H1 (cell line): ENCODE results near the gene CCDC28B. TPM values are rescaled to one million over a fixed set of nuclear protein-coding genes. Genes with fewer than 3 reads are reported as not detected.

Experiments used
- CTCF ChIA-PET: fragments of 300-600 bp; sonication (Branson Sonifier 250); formaldehyde crosslinking; loops from one replicate; lab custom pipeline; 2021; ENCODE audit not compliant: partially characterized antibody; lab: Charles Lee
- POLR2A ChIA-PET: fragments of 300-600 bp; sonication (Branson Sonifier 250); formaldehyde crosslinking; loops from one replicate; lab custom pipeline; 2021; ENCODE audit warnings: inconsistent platforms; ENCODE audit not compliant: partially characterized antibody; lab: Charles Lee
- DNase-seq, 2 experiments: peaks; one replicate each; pipeline versions ENCODE4 v3.0.0 to v3.0.0-alpha.2; 2010 to 2022; ENCODE audit warnings: low spot score in 2 of 2, low read depth in 1 of 2, mixed read lengths in 1 of 2
- FAIRE-seq: peaks from 2 replicates; lab custom pipeline; 2011; peaks lifted over from hg19 to GRCh38; lab: Jason Lieb, UNC
- H2AFZ ChIP-seq: 2 replicates; pipeline ENCODE4 v1.8.1; 2012; ENCODE audit warnings: low read length, inconsistent platforms
- H2AK5ac ChIP-seq: 2 replicates; pipeline ENCODE4 v1.6.1; 2013; ENCODE audit warnings: low read depth, low read length
- H2BK120ac ChIP-seq: replicated peaks from 2 replicates; pipeline ENCODE3; 2013; ENCODE audit warnings: low read depth, low read length, inconsistent platforms
- H2BK12ac ChIP-seq: 2 replicates; pipeline ENCODE4 v1.6.1; 2013; ENCODE audit warnings: low read depth, low read length
- H2BK15ac ChIP-seq: 2 replicates; pipeline ENCODE4 v1.6.1; 2013; ENCODE audit warnings: low read length
- H2BK20ac ChIP-seq: 2 replicates; pipeline ENCODE4 v1.6.1; 2013; ENCODE audit warnings: low read length
- H2BK5ac ChIP-seq: 2 replicates; pipeline ENCODE4 v1.6.1; 2013; ENCODE audit warnings: low read depth, low read length
- H3K14ac ChIP-seq: 2 replicates; pipeline ENCODE4 v1.6.1; 2013; ENCODE audit warnings: inconsistent platforms; ENCODE audit not compliant: insufficient read length
- H3K18ac ChIP-seq: 2 replicates; pipeline ENCODE4 v1.6.1; 2013; ENCODE audit warnings: low read length; ENCODE audit errors: extremely low read depth
- H3K23ac ChIP-seq: 2 replicates; pipeline ENCODE4 v1.6.1; 2013; ENCODE audit warnings: inconsistent platforms; ENCODE audit not compliant: insufficient read length
- H3K23me2 ChIP-seq: 2 replicates; pipeline ENCODE4 v1.6.1; 2013; ENCODE audit warnings: low read depth, low read length
- H3K27ac ChIP-seq: 2 replicates; pipeline ENCODE4 v1.6.1; 2011; ENCODE audit warnings: low read depth, low read length, inconsistent platforms
- H3K27me3 ChIP-seq, 4 experiments: replicated peaks in 1 of 4; 1 replicate in 1 of 4; 2 replicates in 3 of 4; pipeline versions ENCODE4 v1.6.1 to v1.8.1; 2011 to 2013; ENCODE audit warnings: low read length in 3 of 4, mild to moderate bottlenecking in 3 of 4, inconsistent platforms in 2 of 4, mixed read lengths in 2 of 4, moderate library complexity in 1 of 4; ENCODE audit not compliant: control insufficient read depth in 3 of 4, insufficient read depth in 3 of 4; ENCODE audit errors: extremely low read depth in 1 of 4
- H3K36me3 ChIP-seq, 4 experiments: 2 replicates each; pipeline versions ENCODE4 v1.6.1 to v1.8.1; 2011 to 2013; ENCODE audit warnings: mild to moderate bottlenecking in 4 of 4, low read length in 3 of 4, moderate library complexity in 2 of 4, control low read depth in 1 of 4, inconsistent platforms in 1 of 4; ENCODE audit not compliant: insufficient read depth in 4 of 4, control insufficient read depth in 2 of 4
- H3K4ac ChIP-seq: replicated peaks from 2 replicates; pipeline ENCODE3; 2013; ENCODE audit warnings: low read length, low read depth, mixed read lengths, inconsistent platforms; ENCODE audit not compliant: insufficient read length
- H3K4me1 ChIP-seq, 4 experiments: replicated peaks in 1 of 4; 1 replicate in 1 of 4; 2 replicates in 3 of 4; pipeline versions ENCODE4 v1.6.1 to v1.8.1; 2011 to 2013; ENCODE audit warnings: low read length in 3 of 4, inconsistent platforms in 2 of 4, mixed read lengths in 1 of 4; ENCODE audit not compliant: insufficient read depth in 4 of 4, control insufficient read depth in 3 of 4
- H3K4me2 ChIP-seq, 2 experiments: 2 replicates each; pipeline versions ENCODE4 v1.6.1 to v1.8.1; 2011 to 2013; ENCODE audit warnings: low read depth in 2 of 2, low read length in 2 of 2, control low read depth in 1 of 2, inconsistent platforms in 1 of 2, mild to moderate bottlenecking in 1 of 2; ENCODE audit not compliant: insufficient read depth in 1 of 2
- H3K4me3 ChIP-seq, 4 experiments: fragments of 200-600, 300-600 bp in 1 of 4; sonication (generic), shearing (Covaris generic), sonication (Bioruptor Twin) in 1 of 4; 2 replicates each; pipeline versions ENCODE4 v1.5.1 to v1.8.1; 2011 to 2016; ENCODE audit warnings: low read length in 4 of 4, low read depth in 3 of 4, control low read depth in 2 of 4, inconsistent platforms in 2 of 4, mild to moderate bottlenecking in 2 of 4, mixed read lengths in 1 of 4, moderate library complexity in 1 of 4; ENCODE audit not compliant: insufficient read depth in 2 of 4; ENCODE audit errors: extremely low read depth in 1 of 4
- H3K56ac ChIP-seq: replicated peaks from 2 replicates; pipeline ENCODE3; 2013; ENCODE audit warnings: low read depth, mild to moderate bottlenecking, mixed read lengths, low read length, inconsistent platforms; ENCODE audit not compliant: insufficient read length
- H3K79me1 ChIP-seq: 2 replicates; pipeline ENCODE4 v1.6.1; 2013; ENCODE audit warnings: low read depth, low read length, control low read depth
- H3K79me2 ChIP-seq, 2 experiments: 2 replicates each; pipeline versions ENCODE4 v1.6.1 to v1.8.1; 2012 to 2013; ENCODE audit warnings: low read length in 2 of 2, mild to moderate bottlenecking in 2 of 2, inconsistent platforms in 1 of 2; ENCODE audit not compliant: insufficient read depth in 2 of 2, control insufficient read depth in 1 of 2
- H3K9ac ChIP-seq, 4 experiments: replicated peaks in 1 of 4; 1 replicate in 1 of 4; 2 replicates in 3 of 4; pipeline versions ENCODE4 v1.6.1 to v1.8.1; 2011 to 2013; ENCODE audit warnings: low read depth in 3 of 4, low read length in 3 of 4, control low read depth in 2 of 4, mild to moderate bottlenecking in 2 of 4, moderate library complexity in 2 of 4, inconsistent platforms in 1 of 4; ENCODE audit errors: extremely low read depth in 1 of 4
- H3K9me3 ChIP-seq, 2 experiments: 2 replicates each; pipeline versions ENCODE4 v1.6.1 to v1.8.1; 2012 to 2013; ENCODE audit warnings: mild to moderate bottlenecking in 2 of 2, moderate library complexity in 2 of 2, control low read depth in 1 of 2, inconsistent platforms in 1 of 2, low read depth in 1 of 2, low read length in 1 of 2, mixed read lengths in 1 of 2; ENCODE audit not compliant: insufficient read depth in 2 of 2
- H4K20me1 ChIP-seq, 2 experiments: replicated peaks in 1 of 2; 2 replicates each; pipeline versions ENCODE3 to v1.8.1; 2011 to 2013; ENCODE audit warnings: inconsistent platforms in 2 of 2, low read length in 2 of 2, mild to moderate bottlenecking in 1 of 2; ENCODE audit not compliant: insufficient read depth in 2 of 2, control insufficient read depth in 1 of 2
- H4K5ac ChIP-seq: 2 replicates; pipeline ENCODE4 v1.6.1; 2013; ENCODE audit warnings: low read length, low read depth, mixed read lengths, inconsistent platforms; ENCODE audit not compliant: insufficient read length
- H4K8ac ChIP-seq: 2 replicates; pipeline ENCODE4 v1.8.0; 2013; ENCODE audit warnings: mild to moderate bottlenecking, moderate library complexity, low read length, inconsistent platforms; ENCODE audit not compliant: insufficient read depth; ENCODE audit errors: extremely low read depth
- H4K91ac ChIP-seq: replicated peaks from 2 replicates; pipeline ENCODE3; 2013; ENCODE audit warnings: low read length, mixed read lengths, inconsistent platforms; ENCODE audit not compliant: insufficient read length
- BCL11A ChIP-seq, 2 experiments: IDR thresholded peaks; one replicate each; pipeline ENCODE4 v1.6.1; 2011; ENCODE audit warnings: low read depth in 2 of 2, low read length in 2 of 2, mild to moderate bottlenecking in 2 of 2
- CEBPB ChIP-seq: IDR thresholded peaks from 2 replicates; pipeline ENCODE4 v1.6.1; 2012; ENCODE audit warnings: low read depth, low read length
- CHD2 ChIP-seq: IDR thresholded peaks from 2 replicates; pipeline ENCODE4 v1.6.1; 2012; ENCODE audit warnings: low read length, improper control_type of control experiment
- EZH2 ChIP-seq: fragments of 200-600 bp; sonication (generic); IDR thresholded peaks from 2 replicates; pipeline ENCODE4 v1.7.1; 2012; ENCODE audit warnings: low read depth, mild to moderate bottlenecking, moderate library complexity, low read length, inconsistent platforms; ENCODE audit not compliant: severe bottlenecking
- GTF2F1 ChIP-seq: IDR thresholded peaks from 2 replicates; pipeline ENCODE4 v1.6.1; 2012; ENCODE audit warnings: low read depth, low read length, improper control_type of control experiment, borderline replicate concordance
- KDM4A ChIP-seq: IDR thresholded peaks from one replicate; pipeline ENCODE4 v1.7.1; 2012; ENCODE audit warnings: low read depth, mild to moderate bottlenecking, moderate library complexity, low read length, inconsistent platforms; ENCODE audit not compliant: severe bottlenecking
- MAFK ChIP-seq: IDR thresholded peaks from 2 replicates; pipeline ENCODE4 v1.6.1; 2012; ENCODE audit warnings: low read depth, mild to moderate bottlenecking, improper control_type of control experiment, low read length
- NRF1 ChIP-seq: IDR thresholded peaks from 2 replicates; pipeline ENCODE4 v1.6.1; 2011; ENCODE audit warnings: mild to moderate bottlenecking, low read depth, low read length, improper control_type of control experiment
- RBBP5 ChIP-seq: IDR thresholded peaks from 2 replicates; pipeline ENCODE4 v1.7.1; 2012; ENCODE audit warnings: low read depth, mild to moderate bottlenecking, inconsistent platforms, low read length, moderate library complexity, borderline replicate concordance
- SP1 ChIP-seq: IDR thresholded peaks from 2 replicates; pipeline ENCODE4 v1.6.1; 2011; ENCODE audit warnings: low read depth, low read length
- SP4 ChIP-seq: IDR thresholded peaks from 2 replicates; pipeline ENCODE4 v1.6.1; 2012; ENCODE audit warnings: low read length, inconsistent platforms
- SRF ChIP-seq: IDR thresholded peaks from 2 replicates; pipeline ENCODE4 v1.6.1; 2011; ENCODE audit warnings: mild to moderate bottlenecking, low read depth, low read length, moderate library complexity
- TAF1 ChIP-seq: IDR thresholded peaks from 2 replicates; pipeline ENCODE4 v1.6.1; 2011; ENCODE audit warnings: mild to moderate bottlenecking, low read depth, low read length
- TBP ChIP-seq: IDR thresholded peaks from 2 replicates; pipeline ENCODE4 v1.6.1; 2011; ENCODE audit warnings: low read depth, low read length, improper control_type of control experiment
- WGBS, 2 experiments: shearing (Covaris generic) in 1 of 2; methylation state at CpG; one replicate each; pipeline versions ENCODE4 v1.1.6 to v1.1.7; 2013 to 2015; ENCODE audit warnings: low lambda C conversion rate in 2 of 2, mixed read lengths in 2 of 2, inconsistent platforms in 1 of 2, low coverage in 1 of 2, missing lambda C conversion rate in 1 of 2; ENCODE audit not compliant: insufficient replicate concordance in 2 of 2, insufficient coverage in 1 of 2, insufficient read length in 1 of 2; ENCODE audit errors: extremely low coverage in 1 of 2, missing lambda C conversion rate in 1 of 2; 5-methylcytosine and 5-hydroxymethylcytosine counted together
- polyA plus RNA-seq, 7 experiments: library from polyadenylated mRNA; depleted of rRNA in 3 of 7; stranded (reverse) in 5 of 7; unstranded in 2 of 7; fragments of >200 nt in 5 of 7; fragments of 200-250 nt in 2 of 7; gene quantifications; 1 replicate in 5 of 7; 2 replicates in 1 of 7; 4 replicates in 1 of 7; pipeline versions ENCODE4 v1.2.1 to v1.2.3, GENCODE V29; 2011 to 2013; ENCODE audit warnings: missing spikeins in 2 of 7, mixed read lengths in 2 of 7
- total RNA-seq: library from RNA; stranded (reverse); fragmentation: NEBNext Ultra II Directional; extraction: Animal tissue kit (Norgen Biotek cat#: 25700); gene quantifications from 2 replicates; pipeline ENCODE4 v1.2.1, GENCODE V29; 2021

Gene CCDC28B
- total and polyA plus RNA-seq, 2 of the 8 experiments (the other 6 are each of a cell fraction or from before 2014, with no cell fraction given), result 16.7 to 17.1 TPM

DNA sequence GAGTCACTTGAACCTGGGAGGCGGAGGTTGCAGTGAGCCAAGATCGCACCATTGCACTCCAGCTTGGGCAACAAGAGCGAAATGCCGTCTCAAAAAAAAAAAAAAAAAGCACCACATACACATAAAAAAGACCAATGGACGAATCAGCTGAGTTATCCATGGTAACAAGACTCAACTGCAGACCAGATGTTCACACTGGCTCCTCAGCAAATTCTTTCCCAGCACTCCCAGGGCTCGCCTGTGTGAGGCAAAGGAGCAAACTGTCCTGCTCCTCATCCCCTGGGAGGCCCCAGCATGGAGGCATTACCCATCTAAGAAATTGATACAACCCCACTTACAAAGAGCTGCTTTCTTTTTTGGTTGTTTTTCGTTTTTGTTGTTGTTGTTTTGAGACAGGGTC is 18.6 kb downstream of the CCDC28B start:
- H3K14ac ChIP-seq, result no peak overlapping the region
- DNase-seq (no peak), FAIRE-seq (no peak)
- no peak overlapping the region for H2AFZ ChIP-seq
- H2BK20ac ChIP-seq, result no peak overlapping the region
- no peak overlapping the region for H2BK12ac ChIP-seq
- ChIA-PET POLR2A (interaction anchor here (1.0 to 8.0 kb wide), 6 partner anchors 9 to 39 kb away, joined by 3 to 52 read pairs (median 4); partner anchors contain the start of genes DCDC2B and IQCC), CTCF (interaction anchor here (1.1 to 2.3 kb wide), 3 partner anchors 12 to 98 kb away, joined by 3 to 7 read pairs (median 3); no protein-coding TSS in a partner anchor)
- H4K5ac ChIP-seq, result no peak overlapping the region
- H3K23ac ChIP-seq, result no peak overlapping the region
- no peaks in the 10 kb centered on the region for H3K9me3 ChIP-seq
- no peak overlapping the region for H3K18ac ChIP-seq
- H2BK15ac ChIP-seq, result no peak overlapping the region
- WGBS, 2 experiments, result 87% methylated on average over 5 of the region's 7 CpGs; no CpG with 5 or more reads in 1 of the 2 experiments
- no peaks in the 10 kb centered on the region; the same call in 1 of the 2 replicates for H3K79me1 ChIP-seq
- H3K23me2 ChIP-seq, result peaks cover 8% of the 10 kb centered on the region; the same call in 1 of the 2 replicates
- H3K9ac ChIP-seq, result no peak overlapping the region
- H2BK120ac ChIP-seq, result no peak overlapping the region
- no peak overlapping the region for H2AK5ac ChIP-seq
- no peak overlapping the region for H3K27ac ChIP-seq
- no peak overlapping the region for H2BK5ac ChIP-seq
- peaks cover 0 to 7% (median 2%) of the 10 kb centered on the region in 4 experiments; a peak in 3 of 7 replicates for H3K4me1 ChIP-seq
- no peak overlapping the region for H4K91ac ChIP-seq
- H3K4me3 ChIP-seq, result no peak overlapping the region
- no peak overlapping the region for H3K4ac ChIP-seq
- no peaks in the 10 kb centered on the region for H3K27me3 ChIP-seq
- TF ChIP-seq GTF2F1 (no peak), CHD2 (no peak), MAFK (no peak), KDM4A (no peak), RBBP5 (no peak), SP4 (no peak), NRF1 (no peak), EZH2 (no peak), CEBPB (no peak), SRF (no peak), TBP (no peak), SP1 (no peak), BCL11A (IDR thresholded peaks at IDR 0.05; ENCODE audit: low read depth in 2 of 2, low read length in 2 of 2) (no peak), TAF1 (no peak)
- no peak overlapping the region for H3K56ac ChIP-seq
- H3K79me2 ChIP-seq, result peaks cover 0 to 24% of the 10 kb centered on the region in 2 experiments; a peak in 3 of 4 replicates
- H4K8ac ChIP-seq, result no peak overlapping the region; the same call in 1 of the 2 replicates
- peaks cover 1 to 3% of the 10 kb centered on the region in 2 experiments for H4K20me1 ChIP-seq
- peaks cover 2 to 18% (median 8%) of the 10 kb centered on the region in 4 experiments; a peak in 4 of 8 replicates for H3K36me3 ChIP-seq
- H3K4me2 ChIP-seq, result no peak overlapping the region
